MM.1S (cell line): ENCODE measurements around the gene GRIN1.

Source experiments
- CTCF ChIP-seq: fragments of 300-600 bp; sonication (generic); IDR thresholded peaks from 2 replicates; pipeline ENCODE4 v1.5.1; 2016; ENCODE audit warnings: antibody characterized with exemption, low read length, mixed read lengths
- EZH2 ChIP-seq: fragments of 300-600 bp; sonication (generic); optimal IDR thresholded peaks from 2 replicates; pipeline ENCODE3; 2017; ENCODE audit warnings: low read depth, mild to moderate bottlenecking, antibody characterized with exemption, low read length, mixed read lengths
- EZH2phosphoT487 ChIP-seq: fragments of 300-600 bp; sonication (generic); IDR thresholded peaks from 2 replicates; pipeline ENCODE4 v1.6.1; 2018; ENCODE audit warnings: antibody characterized with exemption, low read length

GRCh38 chr9:137180491-137180890 lies 41.5 kb downstream of the GRIN1 start:
- TF ChIP-seq CTCF = no peak
- TF ChIP-seq EZH2phosphoT487 = no peak
- no peak for TF ChIP-seq EZH2
